Hippocampal formation (tissue), 2 donors: ENCODE measurements around the gene DUSP22.
"Not testable (repeated sequence)": the region's sequence is repeated elsewhere in the genome, so short reads cannot be mapped to it uniquely, and the experiment has no call there.

Experiments
- DNase-seq, 2 donors: peaks; one replicate each; lab custom pipeline; 2025; lab: John Stamatoyannopoulos, UW

Gene DUSP22, protein sequence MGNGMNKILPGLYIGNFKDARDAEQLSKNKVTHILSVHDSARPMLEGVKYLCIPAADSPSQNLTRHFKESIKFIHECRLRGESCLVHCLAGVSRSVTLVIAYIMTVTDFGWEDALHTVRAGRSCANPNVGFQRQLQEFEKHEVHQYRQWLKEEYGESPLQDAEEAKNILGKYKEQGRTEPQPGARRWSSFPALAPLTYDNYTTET

GRCh38 chr6:291697-292505, at the start of gene DUSP22:
Gene DUSP22 (plus strand): TSS chr6:292487. CDS start chr6:292540, 53 bp downstream.
- DNase-seq: no peak

DNA sequence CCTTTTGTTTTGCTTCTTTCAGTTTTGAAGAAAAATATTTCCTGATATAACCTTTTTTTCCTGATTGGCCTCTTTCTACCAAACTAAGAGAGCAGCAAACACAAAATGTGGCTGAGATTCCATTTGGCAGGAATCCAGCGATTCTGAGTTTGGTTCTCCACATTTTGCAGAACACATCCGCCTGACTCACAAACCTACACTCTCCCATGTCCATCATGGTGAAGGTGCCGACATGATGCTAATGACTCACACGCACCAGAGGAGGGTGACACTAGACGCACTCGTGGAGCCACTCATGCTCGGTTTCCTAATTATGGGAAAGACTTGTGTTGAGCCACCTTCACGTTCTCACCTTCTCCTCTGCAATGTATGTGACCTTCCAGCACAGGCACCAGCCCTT, 45.9 kb upstream of the DUSP22 start:
- DNase-seq: no peak

GRCh38 chr6:247351-247750, 44.9 kb upstream of the DUSP22 start:
- DNase-seq: no peak

GRCh38 chr6:248046-248445, 44.2 kb upstream of the DUSP22 start:
- not testable (repeated sequence) for DNase-seq

DNA sequence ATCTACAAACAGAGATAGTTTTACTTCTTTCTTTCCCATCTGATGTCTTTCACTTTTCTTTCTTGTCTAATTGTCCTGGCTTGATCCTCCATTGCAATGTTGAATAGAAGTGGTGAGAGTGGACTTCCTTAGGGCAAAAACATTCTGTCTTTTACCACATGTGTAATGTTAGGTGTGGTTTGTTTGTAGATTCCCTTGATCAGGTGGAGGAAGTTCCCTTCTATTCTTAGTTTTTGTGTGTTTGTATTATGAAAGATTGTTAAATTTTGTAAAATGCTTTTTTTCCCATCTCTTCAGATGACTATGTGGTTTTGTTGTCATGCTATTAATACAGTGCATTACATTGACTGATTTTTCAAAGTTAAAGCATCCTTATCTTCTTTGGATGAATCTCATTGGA, 41.6 kb upstream of the DUSP22 start:
- no peak for DNase-seq

DNA sequence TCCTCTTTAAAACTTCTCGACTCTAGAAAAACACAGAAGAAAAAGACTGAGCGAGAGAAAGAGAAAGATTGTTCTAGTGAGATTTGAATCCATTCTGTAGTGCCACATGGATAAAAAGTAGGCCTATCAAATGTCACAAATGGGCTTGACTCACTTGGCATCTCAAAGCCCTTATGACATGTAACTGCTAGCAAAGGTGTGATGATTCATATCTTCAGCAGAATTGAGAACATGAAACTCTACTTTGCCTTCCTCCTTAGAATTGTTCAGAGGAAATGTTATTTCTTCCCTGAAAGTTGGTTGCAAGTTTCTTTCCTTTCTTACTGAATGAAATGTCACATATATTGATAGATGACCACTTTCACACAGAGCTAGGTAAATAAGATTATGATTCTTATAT, 40.4 kb upstream of the DUSP22 start:
- DNase-seq: no peak

DNA sequence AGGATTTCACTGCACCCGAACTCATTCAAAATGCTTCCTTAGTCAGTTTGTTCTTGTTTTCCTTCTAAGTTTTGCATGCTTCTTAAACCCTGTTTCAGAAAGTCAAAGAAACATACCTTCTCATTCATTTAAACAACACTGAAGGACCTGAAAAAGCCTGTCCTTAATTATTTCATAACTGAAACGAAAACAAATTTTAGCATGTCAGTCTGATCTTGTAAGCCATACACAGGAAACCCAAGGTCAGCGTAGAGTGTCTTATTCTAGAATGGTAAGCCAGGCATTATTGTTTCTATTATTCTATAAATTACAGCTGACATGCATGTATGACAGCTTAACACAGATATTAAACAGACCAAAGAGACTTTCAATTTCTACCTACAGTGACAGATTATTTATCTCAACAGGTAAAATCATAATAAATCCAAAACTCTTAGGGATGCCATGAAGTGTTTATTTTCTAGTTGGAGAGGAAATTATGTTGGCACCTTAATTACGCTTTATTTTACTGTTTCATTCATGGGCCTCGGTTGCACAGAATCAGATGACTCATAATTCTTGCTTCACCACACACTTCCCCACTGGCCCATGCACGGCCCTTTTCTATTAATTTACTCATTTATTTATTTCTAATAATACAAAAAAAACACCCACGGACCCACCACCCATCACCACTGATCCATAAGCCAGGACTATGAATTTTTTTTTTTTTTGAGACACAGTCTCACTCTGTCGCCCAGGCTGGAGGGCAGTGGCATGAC, 39.3 kb upstream of the DUSP22 start:
- DNase-seq: no peak

- DNase-seq: no peak
These were observed 38.3 kb upstream of the DUSP22 start for GRCh38 chr6:254016-254415.

DNA sequence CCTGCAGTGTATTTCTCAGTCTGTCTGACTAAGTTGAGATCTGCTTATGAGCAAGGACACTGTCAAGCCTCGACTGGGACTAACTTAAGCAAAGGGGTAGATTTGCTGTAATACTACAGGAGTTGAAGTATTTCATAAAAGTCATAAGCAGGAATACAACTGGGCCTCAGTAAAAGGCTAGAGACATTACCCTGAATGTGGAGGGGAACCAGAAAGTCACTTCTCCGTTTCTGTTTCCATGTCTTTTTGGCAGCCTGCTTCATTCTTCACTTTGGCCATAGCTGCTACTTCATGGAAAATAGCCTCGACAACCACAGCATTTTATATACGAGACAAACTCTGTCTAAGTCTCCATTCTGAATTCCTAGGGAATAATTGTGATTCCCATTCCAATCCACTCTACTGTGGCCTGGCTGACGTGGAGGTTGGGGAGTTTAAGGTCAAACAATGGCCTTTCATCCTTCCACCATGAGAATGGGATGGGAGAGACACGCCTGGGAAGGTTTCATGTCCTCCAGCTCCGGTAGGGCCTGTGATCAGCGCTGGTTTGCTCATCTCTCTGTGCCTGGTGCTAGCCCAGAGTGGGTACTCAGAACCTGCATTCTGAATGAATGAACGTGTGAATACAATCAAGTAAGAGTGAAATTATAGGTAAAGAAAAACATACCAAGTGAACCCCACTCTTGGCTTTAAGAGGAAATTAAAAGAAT, 37.1 kb upstream of the DUSP22 start:
- DNase-seq: no peak

GRCh38 chr6:255751-256083, 36.6 kb upstream of the DUSP22 start:
- no peak for DNase-seq

DNA sequence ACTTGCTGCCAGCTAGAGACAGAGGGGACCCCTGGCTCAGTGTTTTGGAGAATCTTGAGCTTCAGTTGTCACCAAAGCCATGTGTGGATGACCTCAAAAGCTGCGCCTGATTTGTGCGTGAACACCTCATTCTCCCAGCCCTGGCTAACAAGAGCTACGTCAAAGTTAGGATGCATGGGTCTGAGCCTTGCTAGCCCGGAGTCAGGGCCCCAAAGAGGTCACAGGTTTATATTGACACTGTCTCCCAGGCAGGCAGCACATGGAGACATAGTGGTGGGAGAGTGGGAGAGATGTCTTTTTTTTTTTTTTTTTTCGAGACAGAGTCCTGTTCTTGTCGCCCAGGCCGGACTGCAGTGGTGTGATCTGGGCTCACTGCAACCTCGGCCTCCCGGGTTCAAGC, 36.1 kb upstream of the DUSP22 start:
- DNase-seq: no peak

GRCh38 chr6:257031-257725, 35.1 kb upstream of the DUSP22 start:
- DNase-seq: no peak

- no peak for DNase-seq
These were observed 34.5 kb upstream of the DUSP22 start for GRCh38 chr6:257774-258173.

DNA sequence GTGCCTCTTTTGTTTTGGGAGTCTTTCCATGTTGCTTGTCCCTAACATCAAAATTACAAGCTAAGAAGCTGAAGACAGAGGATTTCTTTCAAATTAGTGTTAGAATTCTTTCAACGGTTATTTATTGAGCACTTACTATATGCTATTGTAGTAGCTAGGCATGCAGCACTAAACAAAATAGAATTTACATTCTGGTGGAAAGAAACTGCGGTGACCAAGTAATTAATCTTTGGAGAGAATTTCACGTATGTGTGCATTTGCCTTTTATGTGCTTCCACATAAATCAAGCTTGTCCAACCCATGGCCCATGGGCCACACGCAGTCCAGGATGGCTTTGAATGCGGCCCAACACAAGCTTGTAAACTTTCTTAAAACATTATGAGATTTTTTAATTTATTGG, 33.0 kb upstream of the DUSP22 start:
- no peak for DNase-seq

- DNase-seq: no peak
These were observed 32.3 kb upstream of the DUSP22 start for GRCh38 chr6:259901-260508.

- DNase-seq: no peak
These were observed 27.7 kb upstream of the DUSP22 start for GRCh38 chr6:264626-265025.

- no peak for DNase-seq
These were observed 23.8 kb upstream of the DUSP22 start for GRCh38 chr6:268394-268935.

- no peak for DNase-seq
These were observed 18.7 kb upstream of the DUSP22 start for GRCh38 chr6:273551-274058.

DNA sequence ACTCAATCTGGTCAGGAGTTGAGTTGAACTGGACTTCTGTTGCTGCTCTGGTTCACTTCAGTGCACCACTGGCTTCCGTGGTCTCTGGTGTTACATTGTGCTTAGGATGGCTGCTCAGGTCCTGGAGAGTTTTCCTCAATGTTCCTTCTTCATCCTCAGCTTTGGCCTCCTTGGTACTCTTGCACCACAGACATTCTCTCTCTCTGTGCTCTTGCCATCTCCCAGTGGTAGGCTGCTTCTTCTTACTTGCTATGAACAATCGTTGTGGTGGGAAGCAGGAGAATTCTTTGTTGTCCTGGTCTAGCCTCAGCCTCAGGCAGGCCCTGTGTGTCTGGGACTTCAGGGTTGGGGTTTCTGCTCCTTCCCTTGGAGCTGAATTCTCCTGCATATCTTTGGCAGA, 14.5 kb upstream of the DUSP22 start:
- DNase-seq: no peak

GRCh38 chr6:278494-278893, 13.8 kb upstream of the DUSP22 start:
- DNase-seq: no peak
